ENCODE data around the gene TECR.

DNA sequence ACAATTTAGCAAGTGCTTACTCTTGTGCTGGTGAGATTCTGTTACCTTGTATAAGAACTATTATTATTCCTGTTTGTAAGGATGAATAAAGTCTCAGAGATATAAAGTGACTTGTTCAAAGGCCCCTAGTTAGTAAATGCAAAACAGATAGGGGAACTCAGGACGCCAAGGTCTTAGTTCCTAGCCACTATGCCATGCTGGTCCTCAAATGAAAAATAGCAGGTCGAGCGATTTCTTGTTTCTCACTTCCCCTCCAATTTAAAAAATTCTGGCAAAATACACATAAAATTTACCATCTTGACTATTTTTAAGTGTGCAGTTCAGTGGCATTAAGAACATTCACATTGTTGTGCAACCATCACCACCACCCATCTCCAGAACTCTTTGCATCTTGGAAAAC is 1.1 kb downstream of the TECR start:
- TF ChIP-seq POLR2A (IDR thresholded peaks at IDR 0.05; ENCODE audit: low read length): no peak
- TF ChIP-seq GATA1 (IDR thresholded peaks at IDR 0.05; ENCODE audit: low read depth, low read length): no peak

Measured in erythroblast (primary cell).